ENCODE data around the gene FBXL19.

The FBXL19 gene

DNA sequence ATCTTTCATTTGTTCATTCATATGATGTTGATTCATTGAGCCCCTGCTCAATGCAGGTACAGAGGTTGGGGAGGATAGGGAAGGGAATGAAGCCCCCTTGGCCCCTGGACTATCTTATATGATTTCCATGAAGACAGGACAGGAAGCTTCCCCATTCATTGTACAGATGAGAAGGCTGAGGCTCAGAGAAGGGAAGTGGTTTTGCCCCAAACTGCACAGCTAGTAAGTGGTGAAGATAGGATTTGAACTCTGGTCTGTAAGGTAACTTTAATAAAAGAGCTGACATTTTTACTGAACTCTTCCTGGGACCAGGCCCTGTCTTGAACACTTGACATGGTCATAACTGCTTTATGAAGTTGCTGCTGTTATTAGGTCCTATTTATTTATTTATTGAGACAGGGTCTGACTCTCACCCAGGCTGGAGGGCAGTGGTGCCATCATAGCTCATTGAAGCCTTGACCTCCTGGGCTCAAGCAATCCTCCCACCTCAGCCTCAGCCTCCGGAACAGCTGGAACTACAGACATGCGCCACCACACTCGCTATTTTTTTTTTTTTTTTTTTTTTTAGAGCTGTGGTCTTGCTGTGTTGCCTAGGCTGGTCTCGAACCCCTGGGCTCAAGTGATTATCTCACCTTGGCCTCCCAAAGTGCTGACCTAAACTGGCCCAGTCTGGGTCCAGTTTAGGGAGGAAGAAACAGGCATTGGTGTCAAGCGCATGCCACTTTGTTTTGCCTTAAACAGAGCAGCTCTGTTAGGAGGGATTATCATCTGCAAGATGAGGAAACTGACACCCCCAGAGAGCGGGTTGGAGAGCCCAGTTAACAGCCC lies 22.0 kb upstream of the FBXL19 start:
- Histone ChIP-seq H3K36me3 (ENCODE audit: insufficient read depth, low read length) (no peaks in the 10 kb centered on the region), H3K4me3 (ENCODE audit: low read length) (peak overlapping the region; percentile 15), H3K27me3 (ENCODE audit: insufficient read depth, low read length) (no peaks in the 10 kb centered on the region), H3K4me1 (ENCODE audit: insufficient read depth, low read length) (peaks cover 2% of the 10 kb centered on the region), H3K9me3 (ENCODE audit: low read length) (no peaks in the 10 kb centered on the region), H2AFZ (ENCODE audit: low read depth, low read length) (no peak overlapping the region)

DNA sequence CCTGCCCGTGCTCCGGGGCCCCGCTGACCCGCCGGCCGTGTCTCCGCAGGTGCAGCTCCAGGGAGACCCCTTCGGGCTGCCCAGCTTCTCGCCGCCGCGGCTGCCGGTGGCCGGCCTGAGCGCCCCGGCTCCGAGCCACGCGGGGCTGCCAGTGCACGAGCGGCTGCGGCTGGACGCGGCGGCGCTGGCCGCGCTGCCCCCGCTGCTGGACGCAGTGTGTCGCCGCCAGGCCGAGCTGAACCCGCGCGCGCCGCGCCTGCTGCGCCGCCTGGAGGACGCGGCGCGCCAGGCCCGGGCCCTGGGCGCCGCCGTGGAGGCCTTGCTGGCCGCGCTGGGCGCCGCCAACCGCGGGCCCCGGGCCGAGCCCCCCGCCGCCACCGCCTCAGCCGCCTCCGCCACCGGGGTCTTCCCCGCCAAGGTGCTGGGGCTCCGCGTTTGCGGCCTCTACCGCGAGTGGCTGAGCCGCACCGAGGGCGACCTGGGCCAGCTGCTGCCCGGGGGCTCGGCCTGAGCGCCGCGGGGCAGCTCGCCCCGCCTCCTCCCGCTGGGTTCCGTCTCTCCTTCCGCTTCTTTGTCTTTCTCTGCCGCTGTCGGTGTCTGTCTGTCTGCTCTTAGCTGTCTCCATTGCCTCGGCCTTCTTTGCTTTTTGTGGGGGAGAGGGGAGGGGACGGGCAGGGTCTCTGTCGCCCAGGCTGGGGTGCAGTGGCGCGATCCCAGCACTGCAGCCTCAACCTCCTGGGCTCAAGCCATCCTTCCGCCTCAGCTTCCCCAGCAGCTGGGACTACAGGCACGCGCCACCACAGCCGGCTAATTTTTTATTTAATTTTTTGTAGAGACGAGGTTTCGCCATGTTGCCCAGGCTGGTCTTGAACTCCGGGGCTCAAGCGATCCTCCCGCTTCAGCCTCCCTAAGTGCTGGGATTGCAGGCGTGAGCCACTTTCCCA lies 21.1 kb upstream of the FBXL19 start:
- Histone ChIP-seq H3K4me1 (ENCODE audit: insufficient read depth, low read length) (peaks cover 2% of the 10 kb centered on the region), H3K4me3 (ENCODE audit: low read length) (peak overlapping the region; percentile 15), H3K9me3 (ENCODE audit: low read length) (no peaks in the 10 kb centered on the region), H3K27me3 (ENCODE audit: insufficient read depth, low read length) (no peaks in the 10 kb centered on the region), H3K36me3 (ENCODE audit: insufficient read depth, low read length) (no peaks in the 10 kb centered on the region), H2AFZ (ENCODE audit: low read depth, low read length) (no peak overlapping the region)

DNA sequence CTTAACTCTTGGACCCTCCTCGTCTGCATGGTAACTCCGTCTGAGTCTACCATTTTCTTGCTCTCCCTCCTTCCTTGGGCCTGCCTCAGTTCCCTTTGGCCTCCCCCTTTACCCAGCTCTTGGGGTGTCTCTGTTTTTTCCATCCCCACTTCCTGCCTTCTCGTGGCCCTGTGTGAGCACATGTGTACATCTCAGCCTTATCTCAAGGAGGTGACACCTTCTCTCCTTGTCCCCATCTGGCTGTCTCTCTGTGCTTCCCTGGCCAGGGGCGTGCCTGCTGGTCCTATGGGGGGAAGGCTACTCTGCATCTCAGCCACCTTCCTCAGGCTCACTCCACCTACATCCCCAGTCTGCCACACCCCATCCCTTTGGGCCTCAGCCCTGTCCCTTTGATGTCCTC lies 20.4 kb upstream of the FBXL19 start:
- Histone ChIP-seq H3K4me1 (ENCODE audit: insufficient read depth, low read length) (peaks cover 7% of the 10 kb centered on the region), H2AFZ (ENCODE audit: low read depth, low read length) (no peak overlapping the region), H3K4me3 (ENCODE audit: low read length) (no peak overlapping the region), H3K27me3 (ENCODE audit: insufficient read depth, low read length) (no peaks in the 10 kb centered on the region), H3K36me3 (ENCODE audit: insufficient read depth, low read length) (no peaks in the 10 kb centered on the region), H3K9me3 (ENCODE audit: low read length) (no peaks in the 10 kb centered on the region)

DNA sequence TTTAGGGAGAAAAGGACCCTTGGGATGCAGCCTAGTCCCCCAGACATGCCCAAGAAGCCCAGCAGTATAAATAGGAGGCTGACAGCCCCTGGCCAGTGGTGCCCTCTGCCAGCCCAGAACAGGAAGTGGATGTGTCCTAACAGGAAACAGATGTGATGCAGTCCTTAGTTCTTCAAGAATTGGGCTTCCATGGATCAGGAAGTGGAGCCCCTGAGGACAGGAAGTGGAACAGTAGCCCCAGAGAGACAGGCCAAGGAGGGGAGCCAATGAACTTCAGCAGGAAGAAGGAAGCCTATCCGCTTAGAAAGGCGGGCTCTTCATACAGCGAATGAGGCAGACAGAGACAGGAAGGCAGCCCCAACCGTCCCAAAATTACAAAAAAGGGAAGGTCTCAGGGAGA lies 19.8 kb upstream of the FBXL19 start:
- Histone ChIP-seq H3K27me3 (ENCODE audit: insufficient read depth, low read length) (no peaks in the 10 kb centered on the region), H2AFZ (ENCODE audit: low read depth, low read length) (no peak overlapping the region), H3K4me3 (ENCODE audit: low read length) (no peak overlapping the region), H3K4me1 (ENCODE audit: insufficient read depth, low read length) (peaks cover 7% of the 10 kb centered on the region), H3K36me3 (ENCODE audit: insufficient read depth, low read length) (no peaks in the 10 kb centered on the region), H3K9me3 (ENCODE audit: low read length) (no peaks in the 10 kb centered on the region)

DNA sequence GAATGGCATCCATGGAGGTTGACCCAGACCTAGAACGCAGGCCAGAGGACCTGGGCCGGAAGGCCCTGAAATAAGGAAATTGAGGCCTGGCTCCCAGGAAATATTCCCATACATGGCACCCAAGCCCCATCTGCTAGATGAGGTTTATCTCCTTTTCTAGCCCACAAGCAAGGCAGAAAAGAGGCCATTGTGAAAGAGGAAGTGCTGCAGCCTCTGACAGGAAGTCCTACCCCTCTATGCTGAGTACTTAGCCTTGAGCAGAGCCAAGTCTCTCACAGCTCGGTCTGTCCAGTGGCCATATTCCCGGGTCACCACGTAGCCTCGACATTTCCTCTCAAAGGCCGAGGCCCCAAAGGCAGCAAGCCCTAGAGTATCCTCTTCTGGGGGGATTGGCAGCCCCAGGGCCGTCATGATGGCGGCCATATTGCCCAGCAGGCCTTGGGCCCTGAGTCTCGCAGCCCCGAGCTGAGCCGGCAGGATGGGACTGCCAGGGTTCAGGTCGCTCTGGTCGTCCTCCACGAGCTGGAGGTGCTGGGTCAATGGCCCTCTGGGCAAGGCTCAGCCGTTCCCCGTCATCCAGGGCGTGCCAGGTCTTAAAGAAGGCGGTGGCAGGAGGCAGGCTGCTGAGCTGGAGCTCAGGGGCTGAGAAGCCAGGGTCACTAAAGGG lies 19.1 kb upstream of the FBXL19 start:
- no peaks in the 10 kb centered on the region for H3K9me3 ChIP-seq (ENCODE audit: low read length)
- no peaks in the 10 kb centered on the region for H3K27me3 ChIP-seq (ENCODE audit: insufficient read depth, low read length)
- H3K4me3 ChIP-seq (ENCODE audit: low read length): no peak overlapping the region
- peaks cover 7% of the 10 kb centered on the region for H3K4me1 ChIP-seq (ENCODE audit: insufficient read depth, low read length)
- no peak overlapping the region for H2AFZ ChIP-seq (ENCODE audit: low read depth, low read length)
- no peaks in the 10 kb centered on the region for H3K36me3 ChIP-seq (ENCODE audit: insufficient read depth, low read length)

DNA sequence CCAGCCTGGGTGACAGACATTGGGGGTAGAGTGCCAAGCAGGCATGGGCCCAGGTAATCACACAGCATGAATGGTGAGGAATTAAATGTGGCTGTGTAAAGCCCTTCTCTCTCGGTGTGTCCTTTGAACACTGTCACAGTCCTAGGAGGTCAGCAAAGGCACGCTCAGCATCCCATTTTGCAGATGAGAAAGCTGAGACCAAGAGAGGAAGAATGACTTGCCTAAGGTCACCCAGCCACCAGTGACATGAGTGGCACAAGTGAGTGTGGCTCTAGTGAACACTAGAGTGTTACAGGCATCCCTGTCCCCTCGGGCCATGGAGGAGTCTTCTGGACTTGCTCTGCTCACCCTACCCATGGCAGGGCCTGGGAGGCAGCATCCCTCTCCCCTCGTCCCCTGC lies 16.3 kb upstream of the FBXL19 start:
- peaks cover 7% of the 10 kb centered on the region for H3K4me1 ChIP-seq (ENCODE audit: insufficient read depth, low read length)
- no peak overlapping the region for H3K4me3 ChIP-seq (ENCODE audit: low read length)
- H2AFZ ChIP-seq (ENCODE audit: low read depth, low read length): no peak overlapping the region
- H3K36me3 ChIP-seq (ENCODE audit: insufficient read depth, low read length): no peaks in the 10 kb centered on the region
- no peaks in the 10 kb centered on the region for H3K9me3 ChIP-seq (ENCODE audit: low read length)
- H3K27me3 ChIP-seq (ENCODE audit: insufficient read depth, low read length): no peaks in the 10 kb centered on the region

DNA sequence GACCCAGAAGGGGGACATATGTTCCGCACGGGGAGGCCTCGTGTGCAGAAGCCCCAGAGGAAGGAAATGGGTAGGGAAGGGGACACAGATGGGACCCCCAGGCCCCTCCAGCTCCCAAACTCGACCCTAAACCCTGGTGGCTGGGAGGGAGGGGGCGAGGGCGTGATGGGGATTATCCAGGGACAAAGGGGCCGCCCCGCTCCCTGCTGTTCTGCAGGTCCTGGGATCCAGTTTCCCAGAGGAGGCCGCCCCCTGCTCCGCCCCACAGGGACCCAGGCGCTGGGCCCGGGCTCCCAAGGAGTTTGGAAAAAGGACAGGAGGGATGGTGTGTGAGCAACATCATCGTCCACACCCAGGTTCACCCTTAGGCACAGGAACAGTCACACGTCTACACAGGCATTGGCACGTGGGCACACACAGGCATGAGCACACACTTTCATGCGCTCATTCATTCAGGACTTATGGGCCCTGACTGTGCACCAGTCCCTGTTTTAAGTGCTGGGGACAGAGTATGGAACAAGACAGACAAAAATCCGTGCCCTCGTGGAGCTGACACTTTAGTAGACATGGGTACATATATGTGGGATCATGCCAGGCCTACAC lies 12.8 kb upstream of the FBXL19 start:
- Histone ChIP-seq H2AFZ (ENCODE audit: low read depth, low read length) (no peak overlapping the region), H3K27me3 (ENCODE audit: insufficient read depth, low read length) (no peaks in the 10 kb centered on the region), H3K4me1 (ENCODE audit: insufficient read depth, low read length) (peaks cover 7% of the 10 kb centered on the region), H3K36me3 (ENCODE audit: insufficient read depth, low read length) (no peaks in the 10 kb centered on the region), H3K9me3 (ENCODE audit: low read length) (no peaks in the 10 kb centered on the region), H3K4me3 (ENCODE audit: low read length) (no peak overlapping the region)

DNA sequence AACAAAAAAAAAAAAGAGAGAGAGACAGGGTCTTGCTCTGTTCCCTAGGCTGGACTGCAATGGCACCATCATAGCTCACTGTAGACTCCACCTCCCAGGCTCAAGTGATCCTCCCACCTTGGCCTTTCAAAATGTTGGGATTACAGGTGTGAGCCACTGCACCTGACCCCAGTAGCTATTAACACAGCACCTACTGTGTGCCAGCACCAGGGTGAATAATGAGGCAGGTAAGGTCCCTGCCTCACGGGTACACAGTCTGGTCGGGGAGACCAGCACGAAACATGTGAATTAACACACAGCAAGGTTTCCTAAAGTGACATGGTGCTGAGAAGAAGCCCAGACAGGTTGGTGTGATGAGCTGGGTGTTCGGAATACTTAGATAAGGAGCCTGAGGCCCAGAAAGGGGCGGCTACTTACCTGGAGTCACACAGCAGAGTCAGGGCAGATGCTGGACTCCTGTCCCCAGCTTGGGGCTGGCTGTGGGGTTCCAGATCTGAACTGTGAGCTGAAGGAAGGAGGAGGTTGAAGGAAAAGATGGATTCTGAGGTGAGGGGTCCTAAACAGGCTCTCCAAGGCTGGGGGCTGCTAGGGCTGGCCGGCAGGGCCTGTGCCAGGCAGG lies 10.5 kb upstream of the FBXL19 start:
- Histone ChIP-seq H3K4me3 (ENCODE audit: low read length) (no peak overlapping the region), H2AFZ (ENCODE audit: low read depth, low read length) (no peak overlapping the region), H3K27me3 (ENCODE audit: insufficient read depth, low read length) (no peaks in the 10 kb centered on the region), H3K4me1 (ENCODE audit: insufficient read depth, low read length) (no peaks in the 10 kb centered on the region), H3K36me3 (ENCODE audit: insufficient read depth, low read length) (no peaks in the 10 kb centered on the region), H3K9me3 (ENCODE audit: low read length) (no peaks in the 10 kb centered on the region)

DNA sequence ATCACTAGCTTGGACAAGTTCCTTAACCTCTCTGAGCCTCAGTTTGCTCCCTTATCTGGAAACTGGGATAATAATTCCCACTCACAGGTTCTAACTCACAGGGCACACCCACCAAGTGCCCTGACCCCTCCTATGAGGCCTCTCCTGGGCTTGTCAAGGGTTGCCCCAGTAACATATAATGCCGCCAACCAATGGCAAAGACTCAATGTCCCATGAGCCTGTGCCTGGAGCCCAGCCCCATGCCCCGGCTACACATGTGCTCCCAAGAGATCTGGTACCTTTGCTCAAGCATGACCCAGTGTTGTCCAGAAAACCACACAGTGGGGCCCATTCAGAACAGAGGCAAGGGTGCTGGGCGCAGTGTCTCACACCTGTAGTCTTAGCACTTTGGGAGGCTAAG lies 8.5 kb upstream of the FBXL19 start:
- Histone ChIP-seq H3K4me1 (ENCODE audit: insufficient read depth, low read length) (no peaks in the 10 kb centered on the region), H3K36me3 (ENCODE audit: insufficient read depth, low read length) (no peaks in the 10 kb centered on the region), H3K9me3 (ENCODE audit: low read length) (no peaks in the 10 kb centered on the region), H3K4me3 (ENCODE audit: low read length) (no peak overlapping the region), H2AFZ (ENCODE audit: low read depth, low read length) (no peak overlapping the region), H3K27me3 (ENCODE audit: insufficient read depth, low read length) (no peaks in the 10 kb centered on the region)

DNA sequence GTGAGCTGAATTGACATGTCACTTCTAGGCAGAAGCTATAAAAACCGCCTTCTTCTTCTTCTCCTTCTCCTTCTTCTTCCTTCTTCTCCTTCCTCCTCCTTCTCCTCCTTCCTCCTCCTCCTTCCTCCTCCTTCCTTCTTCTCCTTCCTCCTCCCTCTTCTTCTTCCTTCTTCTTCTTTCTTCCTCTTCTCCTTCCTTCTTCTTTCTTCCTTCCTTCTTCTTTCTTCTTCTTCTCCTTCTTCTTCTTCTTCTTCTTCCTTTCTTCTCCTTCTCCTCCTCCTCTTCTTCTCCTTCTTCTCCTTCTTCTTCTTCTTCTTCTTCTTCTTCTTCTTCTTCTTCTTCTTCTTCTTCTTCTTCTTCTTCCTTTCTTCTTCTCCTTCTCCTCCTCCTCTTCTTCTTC lies 4.8 kb upstream of the FBXL19 start:
- Histone ChIP-seq H3K27me3 (ENCODE audit: insufficient read depth, low read length) (no peaks in the 10 kb centered on the region), H3K4me1 (ENCODE audit: insufficient read depth, low read length) (no peaks in the 10 kb centered on the region), H3K36me3 (ENCODE audit: insufficient read depth, low read length) (no peaks in the 10 kb centered on the region), H2AFZ (ENCODE audit: low read depth, low read length) (no peak overlapping the region), H3K9me3 (ENCODE audit: low read length) (no peaks in the 10 kb centered on the region), H3K4me3 (ENCODE audit: low read length) (no peak overlapping the region)

DNA sequence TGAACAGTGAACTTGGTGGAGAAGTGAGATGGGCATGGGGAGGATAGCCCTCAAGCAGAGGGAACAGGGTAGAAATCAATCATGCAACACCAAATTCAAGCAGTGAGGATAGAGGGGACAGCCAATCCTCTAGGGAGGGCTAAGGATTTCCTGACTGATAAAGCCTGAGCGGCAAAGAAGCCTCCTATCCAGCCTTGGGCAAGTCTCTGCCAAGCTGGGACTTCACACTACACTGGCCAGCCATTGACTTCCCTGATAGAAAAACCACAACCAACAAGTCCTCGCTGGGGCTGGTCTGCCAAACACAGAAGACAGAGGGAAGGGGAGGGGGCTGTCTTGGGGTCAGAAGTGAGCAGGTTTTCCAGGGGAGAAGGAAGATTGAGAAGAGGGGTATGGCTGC lies 2.5 kb upstream of the FBXL19 start:
- Histone ChIP-seq H3K27me3 (ENCODE audit: insufficient read depth, low read length) (no peaks in the 10 kb centered on the region), H3K36me3 (ENCODE audit: insufficient read depth, low read length) (peaks cover 3% of the 10 kb centered on the region), H2AFZ (ENCODE audit: low read depth, low read length) (no peak overlapping the region), H3K4me1 (ENCODE audit: insufficient read depth, low read length) (peaks cover 15% of the 10 kb centered on the region), H3K4me3 (ENCODE audit: low read length) (no peak overlapping the region), H3K9me3 (ENCODE audit: low read length) (no peaks in the 10 kb centered on the region)

DNA sequence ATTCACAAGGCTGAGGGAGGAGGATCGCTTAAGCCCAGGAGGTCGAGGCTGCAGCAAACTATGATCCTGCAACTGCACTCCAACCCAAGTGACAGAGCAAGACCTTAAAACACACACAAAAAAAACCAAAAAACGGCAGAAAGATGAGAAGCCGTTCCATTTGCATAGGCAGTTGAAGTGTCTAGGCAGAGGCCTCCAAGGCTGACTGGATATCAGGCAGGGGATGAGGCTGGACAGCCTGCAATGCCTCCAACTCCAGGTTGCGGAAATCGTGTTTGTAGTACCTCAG lies 2.0 kb upstream of the FBXL19 start:
- Histone ChIP-seq H3K27me3 (ENCODE audit: insufficient read depth, low read length) (no peaks in the 10 kb centered on the region), H3K4me3 (ENCODE audit: low read length) (no peak overlapping the region), H3K4me1 (ENCODE audit: insufficient read depth, low read length) (peaks cover 18% of the 10 kb centered on the region)

More for the DNA sequence above, 2.0 kb upstream of the FBXL19 start:
- H3K36me3 ChIP-seq (ENCODE audit: insufficient read depth, low read length): peaks cover 4% of the 10 kb centered on the region
- no peak overlapping the region for H2AFZ ChIP-seq (ENCODE audit: low read depth, low read length)
- no peaks in the 10 kb centered on the region for H3K9me3 ChIP-seq (ENCODE audit: low read length)

Measured in neuron (in vitro differentiated cells).